ENCODE data around the gene DOCK9. TPM values are rescaled to one million over a fixed set of nuclear protein-coding genes. Genes with fewer than 3 reads are reported as not detected.

DOCK9 gene
- total RNA-seq, 1 experiment from 2014 or later = 30.5 TPM

DNA sequence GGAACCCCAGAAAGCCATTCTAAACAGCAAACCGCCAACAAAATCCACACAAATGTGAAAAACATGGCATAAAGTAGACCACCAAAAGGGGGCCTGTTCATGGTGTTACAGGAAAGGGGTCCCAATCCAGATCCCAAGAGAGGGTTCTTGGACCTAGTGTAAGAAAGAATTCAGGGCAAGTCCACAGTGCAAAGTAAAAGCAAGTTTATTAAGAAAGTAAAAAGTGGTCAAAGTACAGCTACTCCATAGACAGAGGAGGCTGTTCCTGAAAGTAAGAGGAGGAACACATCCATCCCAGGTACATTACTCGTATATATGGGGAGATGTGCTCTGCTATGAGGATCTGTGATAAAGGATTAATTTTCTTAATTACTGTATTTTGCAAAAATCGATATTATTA is 157.6 kb downstream of the DOCK9 start:
- Histone ChIP-seq H3K27ac (ENCODE audit: low read length) (no peak overlapping the region), H3K27me3 (ENCODE audit: control insufficient read depth, insufficient read depth, low read length) (no peaks in the 10 kb centered on the region), H3K4me3 (ENCODE audit: low read depth in 2 of 2, low read length in 2 of 2) (no peak overlapping the region), H3K36me3 (ENCODE audit: control insufficient read depth, insufficient read depth, low read length) (no peaks in the 10 kb centered on the region; the same call in 1 of the 2 replicates), H3K4me1 (ENCODE audit: control insufficient read depth, insufficient read depth, low read length) (no peaks in the 10 kb centered on the region), H3K9me3 (ENCODE audit: control insufficient read depth, insufficient read depth, low read depth, low read length) (no peaks in the 10 kb centered on the region)
- ATAC-seq (no peak), DNase-seq (ENCODE audit: low read depth, low spot score) (no peak)
- intact Hi-C loops (cut with micrococcal nuclease; ENCODE audit: unreplicated experiment) (no loop called here), in situ Hi-C loops (cut with HindIII; ENCODE audit: low pct_unique_long_range_greater_than_20kb, low sequenced_read_pairs) (no loop called here)
- ChIA-PET CTCF (no interaction called here), POLR2A (no interaction called here)
- no TSS peak for BruUV-seq (replicated peaks)
- TF ChIP-seq, protein P1, sequence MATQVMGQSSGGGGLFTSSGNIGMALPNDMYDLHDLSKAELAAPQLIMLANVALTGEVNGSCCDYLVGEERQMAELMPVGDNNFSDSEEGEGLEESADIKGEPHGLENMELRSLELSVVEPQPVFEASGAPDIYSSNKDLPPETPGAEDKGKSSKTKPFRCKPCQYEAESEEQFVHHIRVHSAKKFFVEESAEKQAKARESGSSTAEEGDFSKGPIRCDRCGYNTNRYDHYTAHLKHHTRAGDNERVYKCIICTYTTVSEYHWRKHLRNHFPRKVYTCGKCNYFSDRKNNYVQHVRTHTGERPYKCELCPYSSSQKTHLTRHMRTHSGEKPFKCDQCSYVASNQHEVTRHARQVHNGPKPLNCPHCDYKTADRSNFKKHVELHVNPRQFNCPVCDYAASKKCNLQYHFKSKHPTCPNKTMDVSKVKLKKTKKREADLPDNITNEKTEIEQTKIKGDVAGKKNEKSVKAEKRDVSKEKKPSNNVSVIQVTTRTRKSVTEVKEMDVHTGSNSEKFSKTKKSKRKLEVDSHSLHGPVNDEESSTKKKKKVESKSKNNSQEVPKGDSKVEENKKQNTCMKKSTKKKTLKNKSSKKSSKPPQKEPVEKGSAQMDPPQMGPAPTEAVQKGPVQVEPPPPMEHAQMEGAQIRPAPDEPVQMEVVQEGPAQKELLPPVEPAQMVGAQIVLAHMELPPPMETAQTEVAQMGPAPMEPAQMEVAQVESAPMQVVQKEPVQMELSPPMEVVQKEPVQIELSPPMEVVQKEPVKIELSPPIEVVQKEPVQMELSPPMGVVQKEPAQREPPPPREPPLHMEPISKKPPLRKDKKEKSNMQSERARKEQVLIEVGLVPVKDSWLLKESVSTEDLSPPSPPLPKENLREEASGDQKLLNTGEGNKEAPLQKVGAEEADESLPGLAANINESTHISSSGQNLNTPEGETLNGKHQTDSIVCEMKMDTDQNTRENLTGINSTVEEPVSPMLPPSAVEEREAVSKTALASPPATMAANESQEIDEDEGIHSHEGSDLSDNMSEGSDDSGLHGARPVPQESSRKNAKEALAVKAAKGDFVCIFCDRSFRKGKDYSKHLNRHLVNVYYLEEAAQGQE (IDR thresholded peaks at IDR 0.05; ENCODE audit: insufficient read depth in 1 of 2, low read depth in 2 of 2, low read length in 1 of 2) = no peak
- TF ChIP-seq, protein P2, sequence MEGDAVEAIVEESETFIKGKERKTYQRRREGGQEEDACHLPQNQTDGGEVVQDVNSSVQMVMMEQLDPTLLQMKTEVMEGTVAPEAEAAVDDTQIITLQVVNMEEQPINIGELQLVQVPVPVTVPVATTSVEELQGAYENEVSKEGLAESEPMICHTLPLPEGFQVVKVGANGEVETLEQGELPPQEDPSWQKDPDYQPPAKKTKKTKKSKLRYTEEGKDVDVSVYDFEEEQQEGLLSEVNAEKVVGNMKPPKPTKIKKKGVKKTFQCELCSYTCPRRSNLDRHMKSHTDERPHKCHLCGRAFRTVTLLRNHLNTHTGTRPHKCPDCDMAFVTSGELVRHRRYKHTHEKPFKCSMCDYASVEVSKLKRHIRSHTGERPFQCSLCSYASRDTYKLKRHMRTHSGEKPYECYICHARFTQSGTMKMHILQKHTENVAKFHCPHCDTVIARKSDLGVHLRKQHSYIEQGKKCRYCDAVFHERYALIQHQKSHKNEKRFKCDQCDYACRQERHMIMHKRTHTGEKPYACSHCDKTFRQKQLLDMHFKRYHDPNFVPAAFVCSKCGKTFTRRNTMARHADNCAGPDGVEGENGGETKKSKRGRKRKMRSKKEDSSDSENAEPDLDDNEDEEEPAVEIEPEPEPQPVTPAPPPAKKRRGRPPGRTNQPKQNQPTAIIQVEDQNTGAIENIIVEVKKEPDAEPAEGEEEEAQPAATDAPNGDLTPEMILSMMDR (IDR thresholded peaks at IDR 0.05) = no peak
- no peak for TF ChIP-seq POLR2AphosphoS5 (IDR thresholded peaks at IDR 0.05; ENCODE audit: low read depth, low read length)
- TF ChIP-seq TCF7L2 (IDR thresholded peaks at IDR 0.05; ENCODE audit: low read depth, low read length) = no peak
- TF ChIP-seq SIN3A (IDR thresholded peaks at IDR 0.05; ENCODE audit: borderline replicate concordance, insufficient read depth, low read depth, low read length) = no peak

DNA sequence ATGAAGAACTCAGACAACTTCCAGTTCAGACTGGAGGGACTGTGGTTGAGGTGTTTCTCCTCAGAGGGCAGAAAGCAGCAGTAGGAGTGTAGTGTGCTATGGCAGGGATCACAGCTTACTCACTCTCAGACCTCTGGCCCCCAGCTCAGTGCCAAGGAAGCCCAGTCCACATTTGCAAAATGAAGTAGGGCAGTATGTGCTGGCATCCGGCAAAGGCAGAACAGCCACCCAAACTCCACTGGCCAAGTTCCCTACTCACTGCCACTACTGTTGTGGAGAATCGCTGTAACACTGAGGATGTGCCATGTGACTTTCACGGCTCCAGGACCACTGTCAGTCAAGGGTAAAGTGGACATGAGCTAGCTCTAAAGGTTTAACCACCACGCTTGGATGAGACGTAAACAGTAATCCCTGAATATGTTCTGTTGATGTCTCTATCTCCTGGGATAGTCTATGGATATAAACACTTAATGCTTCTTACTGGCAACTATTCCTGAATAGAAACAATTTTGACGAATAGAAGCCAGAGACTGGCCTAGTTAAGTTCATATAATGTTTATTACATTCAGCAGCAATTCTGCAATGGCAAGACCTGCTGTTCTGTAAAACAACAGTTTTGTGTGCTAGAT is 158.4 kb downstream of the DOCK9 start:
- DNase-seq (ENCODE audit: low read depth, low spot score) (no peak), ATAC-seq (no peak)
- Histone ChIP-seq H3K4me1 (ENCODE audit: control insufficient read depth, insufficient read depth, low read length) (no peaks in the 10 kb centered on the region), H3K27me3 (ENCODE audit: control insufficient read depth, insufficient read depth, low read length) (no peaks in the 10 kb centered on the region), H3K9me3 (ENCODE audit: control insufficient read depth, insufficient read depth, low read depth, low read length) (no peaks in the 10 kb centered on the region), H3K4me3 (ENCODE audit: low read depth in 2 of 2, low read length in 2 of 2) (no peak overlapping the region), H3K36me3 (ENCODE audit: control insufficient read depth, insufficient read depth, low read length) (no peaks in the 10 kb centered on the region; the same call in 1 of the 2 replicates), H3K27ac (ENCODE audit: low read length) (no peak overlapping the region)
- in situ Hi-C loops (cut with HindIII; ENCODE audit: low pct_unique_long_range_greater_than_20kb, low sequenced_read_pairs) = no loop called here
- CTCF ChIA-PET = no interaction called here
- no peak for TF ChIP-seq TCF7L2 (IDR thresholded peaks at IDR 0.05; ENCODE audit: low read depth, low read length)
- TF ChIP-seq, protein P2 (IDR thresholded peaks at IDR 0.05) = no peak
- POLR2A ChIA-PET = no interaction called here
- intact Hi-C loops (cut with micrococcal nuclease; ENCODE audit: unreplicated experiment) = no loop called here
- no TSS peak for BruUV-seq (replicated peaks)

All from Panc1 (cell line).